ENCODE data around the gene GALNTL6. TPM values are rescaled to one million over a fixed set of nuclear protein-coding genes. Genes with fewer than 3 reads are reported as not detected.

The GALNTL6 gene
- total RNA-seq, 4 donors from 2014 or later = 0.82 to 0.95 TPM; not detected in 2

DNA sequence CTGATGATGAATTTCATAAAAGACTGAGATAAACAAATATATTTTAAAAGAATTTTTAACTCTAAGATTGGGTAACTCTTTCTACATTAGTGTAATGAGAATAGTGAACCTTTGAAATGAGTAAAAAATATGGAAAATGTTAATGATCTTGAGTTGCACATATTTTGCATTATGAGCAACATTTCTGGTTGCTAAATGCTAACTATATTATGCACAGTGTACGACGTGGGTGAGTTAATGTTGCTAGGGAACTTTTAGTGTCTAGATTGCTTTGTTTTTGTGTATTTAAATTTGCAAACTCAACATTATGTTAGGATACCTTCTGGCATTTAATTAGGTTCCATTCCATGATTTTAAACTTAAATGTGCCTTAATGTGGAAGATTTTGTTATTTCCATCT lies 742.5 kb downstream of the GALNTL6 start:
- no peak for DNase-seq
- WGBS, 2 donors (ENCODE audit: low coverage in 1 of 2) = 64 to 80% methylated on average over 2 of the region's 2 CpGs
- Histone ChIP-seq H3K9me3 (no peaks in the 10 kb centered on the region), H3K36me3 (no peaks in the 10 kb centered on the region), H3K4me3 (no peak overlapping the region), H3K4me1 (no peaks in the 10 kb centered on the region), H3K27ac (no peak overlapping the region), H3K27me3 (no peaks in the 10 kb centered on the region)
- in situ Hi-C loops (cut with MboI; ENCODE audit: low pct_ligation_motif_present in 1 of 4, low pct_unique_long_range_greater_than_20kb in 1 of 4, low sequenced_read_pairs in 3 of 4) (no loop called here), intact Hi-C loops (cut with DNase I; ENCODE audit: low total_unique reads) (no loop called here)
- TF ChIP-seq, protein P1, sequence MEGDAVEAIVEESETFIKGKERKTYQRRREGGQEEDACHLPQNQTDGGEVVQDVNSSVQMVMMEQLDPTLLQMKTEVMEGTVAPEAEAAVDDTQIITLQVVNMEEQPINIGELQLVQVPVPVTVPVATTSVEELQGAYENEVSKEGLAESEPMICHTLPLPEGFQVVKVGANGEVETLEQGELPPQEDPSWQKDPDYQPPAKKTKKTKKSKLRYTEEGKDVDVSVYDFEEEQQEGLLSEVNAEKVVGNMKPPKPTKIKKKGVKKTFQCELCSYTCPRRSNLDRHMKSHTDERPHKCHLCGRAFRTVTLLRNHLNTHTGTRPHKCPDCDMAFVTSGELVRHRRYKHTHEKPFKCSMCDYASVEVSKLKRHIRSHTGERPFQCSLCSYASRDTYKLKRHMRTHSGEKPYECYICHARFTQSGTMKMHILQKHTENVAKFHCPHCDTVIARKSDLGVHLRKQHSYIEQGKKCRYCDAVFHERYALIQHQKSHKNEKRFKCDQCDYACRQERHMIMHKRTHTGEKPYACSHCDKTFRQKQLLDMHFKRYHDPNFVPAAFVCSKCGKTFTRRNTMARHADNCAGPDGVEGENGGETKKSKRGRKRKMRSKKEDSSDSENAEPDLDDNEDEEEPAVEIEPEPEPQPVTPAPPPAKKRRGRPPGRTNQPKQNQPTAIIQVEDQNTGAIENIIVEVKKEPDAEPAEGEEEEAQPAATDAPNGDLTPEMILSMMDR (IDR thresholded peaks at IDR 0.05) = no peak
- no peak for TF ChIP-seq POLR2AphosphoS5 (IDR thresholded peaks at IDR 0.05)
- TF ChIP-seq EP300 (IDR thresholded peaks at IDR 0.05; ENCODE audit: low read depth) = no peak
- TF ChIP-seq POLR2A (IDR thresholded peaks at IDR 0.05) = no peak

DNA sequence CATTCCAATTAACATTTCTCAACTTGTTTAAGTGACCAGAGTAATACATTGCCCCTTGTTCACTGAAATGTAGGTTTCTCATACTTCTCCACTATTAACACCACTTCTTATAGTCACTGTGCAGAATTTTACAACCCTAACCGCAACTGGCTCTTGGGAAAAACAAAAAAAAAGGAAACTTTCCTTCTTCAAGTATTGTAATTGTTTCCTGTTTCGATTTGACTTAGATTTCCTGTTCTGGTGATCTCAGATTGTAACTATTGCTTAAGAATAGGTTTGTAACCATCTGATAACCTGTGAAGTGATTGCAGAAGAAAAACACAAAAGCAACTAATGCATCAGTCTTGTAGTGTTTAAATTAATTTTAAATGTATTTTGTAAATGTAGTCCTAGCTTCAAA lies 760.7 kb downstream of the GALNTL6 start:
- Histone ChIP-seq H3K4me1 (no peaks in the 10 kb centered on the region), H3K4me3 (no peak overlapping the region), H3K27ac (no peak overlapping the region), H3K27me3 (no peaks in the 10 kb centered on the region), H3K36me3 (no peaks in the 10 kb centered on the region), H3K9me3 (no peaks in the 10 kb centered on the region)
- intact Hi-C loops (cut with DNase I; ENCODE audit: low total_unique reads) (no loop called here), in situ Hi-C loops (cut with MboI; ENCODE audit: low pct_ligation_motif_present in 1 of 4, low pct_unique_long_range_greater_than_20kb in 1 of 4, low sequenced_read_pairs in 3 of 4) (no loop called here)
- no peak for DNase-seq
- TF ChIP-seq POLR2AphosphoS5 (IDR thresholded peaks at IDR 0.05) (no peak), EP300 (IDR thresholded peaks at IDR 0.05; ENCODE audit: low read depth) (no peak), POLR2A (IDR thresholded peaks at IDR 0.05) (no peak)
- TF ChIP-seq, protein P1 (IDR thresholded peaks at IDR 0.05) = no peak
- WGBS, 2 donors (ENCODE audit: low coverage in 1 of 2) = 18 to 19% methylated on average over 2 of the region's 2 CpGs

DNA sequence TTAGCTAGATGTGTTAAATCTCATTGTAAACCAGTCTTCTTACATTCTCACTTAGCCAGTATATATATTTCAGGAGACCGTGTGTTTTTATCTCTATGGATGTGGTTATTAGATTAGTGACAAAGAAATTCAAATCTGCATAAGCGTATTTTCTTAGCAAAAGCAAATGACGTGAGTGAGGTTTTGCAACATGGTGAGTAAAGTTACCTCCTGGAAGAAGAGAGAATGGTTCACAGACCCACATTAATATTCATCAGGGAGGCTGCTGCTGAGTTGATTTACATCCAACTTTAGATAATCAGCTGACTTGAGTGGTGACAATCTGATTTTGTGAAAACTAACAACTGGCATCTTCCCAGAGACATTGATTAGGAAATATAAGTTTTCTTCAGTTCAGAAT lies 765.5 kb downstream of the GALNTL6 start:
- no peak overlapping the region for H3K4me3 ChIP-seq
- no peaks in the 10 kb centered on the region for H3K27me3 ChIP-seq
- no peak for DNase-seq
- no peaks in the 10 kb centered on the region for H3K36me3 ChIP-seq
- in situ Hi-C loops (cut with MboI; ENCODE audit: low pct_ligation_motif_present in 1 of 4, low pct_unique_long_range_greater_than_20kb in 1 of 4, low sequenced_read_pairs in 3 of 4) (no loop called here), intact Hi-C loops (cut with DNase I; ENCODE audit: low total_unique reads) (no loop called here)
- 77 to 89% methylated on average over 3 of the region's 3 CpGs for WGBS, 2 donors (ENCODE audit: low coverage in 1 of 2)
- H3K9me3 ChIP-seq = no peaks in the 10 kb centered on the region
- TF ChIP-seq, protein P1 (IDR thresholded peaks at IDR 0.05) = no peak
- TF ChIP-seq EP300 (IDR thresholded peaks at IDR 0.05; ENCODE audit: low read depth) = no peak
- TF ChIP-seq POLR2AphosphoS5 (IDR thresholded peaks at IDR 0.05) = no peak
- TF ChIP-seq POLR2A (IDR thresholded peaks at IDR 0.05) = no peak
- H3K27ac ChIP-seq = no peak overlapping the region
- no peaks in the 10 kb centered on the region for H3K4me1 ChIP-seq

DNA sequence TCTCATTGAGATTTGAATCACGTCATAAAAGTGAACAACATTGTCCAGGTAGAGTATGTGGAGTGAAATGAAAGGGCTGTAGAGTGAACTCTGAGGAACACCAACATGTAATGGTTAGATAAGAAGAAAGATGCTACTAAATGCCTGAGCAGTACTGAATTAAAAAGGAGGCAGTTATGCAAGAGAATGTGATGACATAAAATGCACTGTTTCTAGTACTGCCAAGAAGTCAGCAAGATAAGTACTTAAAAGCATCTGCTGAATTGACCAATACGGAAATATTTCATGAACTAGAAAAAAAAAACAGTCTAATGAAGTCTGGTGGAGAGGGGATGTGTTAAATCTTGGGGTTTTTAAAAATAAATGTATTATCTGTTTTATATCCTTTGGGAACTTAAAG lies 771.6 kb downstream of the GALNTL6 start:
- TF ChIP-seq EP300 (IDR thresholded peaks at IDR 0.05; ENCODE audit: low read depth) (no peak), POLR2AphosphoS5 (IDR thresholded peaks at IDR 0.05) (no peak), POLR2A (IDR thresholded peaks at IDR 0.05) (no peak)
- TF ChIP-seq, protein P1 (IDR thresholded peaks at IDR 0.05) = no peak
- DNase-seq = no peak
- H3K27me3 ChIP-seq = no peaks in the 10 kb centered on the region
- in situ Hi-C loops (cut with MboI; ENCODE audit: low pct_ligation_motif_present in 1 of 4, low pct_unique_long_range_greater_than_20kb in 1 of 4, low sequenced_read_pairs in 3 of 4) (no loop called here), intact Hi-C loops (cut with DNase I; ENCODE audit: low total_unique reads) (no loop called here)
- H3K36me3 ChIP-seq = no peaks in the 10 kb centered on the region
- no peak overlapping the region for H3K27ac ChIP-seq
- H3K4me1 ChIP-seq = no peaks in the 10 kb centered on the region
- WGBS, 2 donors (ENCODE audit: low coverage in 1 of 2) = 69 to 71% methylated on average over 2 of the region's 2 CpGs
- H3K9me3 ChIP-seq = no peaks in the 10 kb centered on the region
- no peak overlapping the region for H3K4me3 ChIP-seq
